Stomach (tissue), 4 donors: ENCODE data around the gene TDP1.

ENCODE experiments used
- CTCF ChIP-seq, 7 experiments: fragments of 450-650 bp in 4 of 7; fragments of 200-600 bp in 3 of 7; sonication (generic) in 3 of 7; IDR thresholded peaks; one replicate each; pipeline ENCODE4 v1.5.1; 2016 to 2019; ENCODE audit warnings: antibody characterized with exemption in 7 of 7, control low read depth in 2 of 7, mild to moderate bottlenecking in 1 of 7
- EP300 ChIP-seq: sonication (generic); formaldehyde crosslinking; IDR thresholded peaks from one replicate; pipeline ENCODE4 v1.6.1; 2017; ENCODE audit warnings: antibody characterized with exemption
- POLR2A ChIP-seq, 4 donors: fragments of 450-650 bp; IDR thresholded peaks; one replicate each; pipeline ENCODE4 v1.6.1; 2016; ENCODE audit warnings: antibody characterized with exemption in 4 of 4, control low read depth in 2 of 4, mild to moderate bottlenecking in 1 of 4, moderate library complexity in 1 of 4
- POLR2AphosphoS5 ChIP-seq, 3 donors: sonication (generic); formaldehyde crosslinking; IDR thresholded peaks; one replicate each; pipeline ENCODE4 v1.6.1; 2016; ENCODE audit warnings: antibody characterized with exemption in 3 of 3

- no peak for TF ChIP-seq CTCF (IDR thresholded peaks at IDR 0.05)
- TF ChIP-seq EP300: no peak
- TF ChIP-seq POLR2A (IDR thresholded peaks at IDR 0.05): no peak
- no peak for TF ChIP-seq POLR2AphosphoS5 (IDR thresholded peaks at IDR 0.05)
Measured at GRCh38 chr14:90093942-90094595, 138.3 kb downstream of the TDP1 start.
